Activated CD4-positive, CD25-positive, alpha-beta regulatory T cell treated with anti-CD3 and anti-CD28 coated beads, Interleukin-2, amount 50 U/mL, for 72 hours (primary cell): ENCODE results near the gene TBC1D10B.

Experiments used
- DNase-seq: peaks from one replicate; pipeline ENCODE4 v3.0.0; 2021

TBC1D10B gene

DNA sequence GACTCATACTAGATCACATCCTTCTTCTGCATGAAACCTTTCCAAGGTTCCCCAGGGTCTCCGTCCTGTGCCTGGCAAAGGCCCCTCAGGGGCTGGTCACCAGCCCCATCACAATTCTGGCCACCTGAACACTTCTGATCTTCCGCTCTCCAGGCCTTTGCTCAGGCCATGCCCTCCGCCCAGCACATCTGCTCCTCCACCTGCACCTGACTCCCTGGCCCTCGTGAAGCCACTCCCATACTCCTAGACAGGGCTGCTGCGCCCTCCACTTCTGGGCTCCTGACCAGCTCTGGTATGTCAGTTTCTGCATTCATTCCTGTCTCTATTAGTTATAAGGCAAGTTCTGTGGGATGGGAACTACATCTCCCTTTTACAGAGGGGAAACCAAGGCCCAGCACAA is 2.4 kb upstream of the TBC1D10B start:
- DNase-seq = no peak

DNA sequence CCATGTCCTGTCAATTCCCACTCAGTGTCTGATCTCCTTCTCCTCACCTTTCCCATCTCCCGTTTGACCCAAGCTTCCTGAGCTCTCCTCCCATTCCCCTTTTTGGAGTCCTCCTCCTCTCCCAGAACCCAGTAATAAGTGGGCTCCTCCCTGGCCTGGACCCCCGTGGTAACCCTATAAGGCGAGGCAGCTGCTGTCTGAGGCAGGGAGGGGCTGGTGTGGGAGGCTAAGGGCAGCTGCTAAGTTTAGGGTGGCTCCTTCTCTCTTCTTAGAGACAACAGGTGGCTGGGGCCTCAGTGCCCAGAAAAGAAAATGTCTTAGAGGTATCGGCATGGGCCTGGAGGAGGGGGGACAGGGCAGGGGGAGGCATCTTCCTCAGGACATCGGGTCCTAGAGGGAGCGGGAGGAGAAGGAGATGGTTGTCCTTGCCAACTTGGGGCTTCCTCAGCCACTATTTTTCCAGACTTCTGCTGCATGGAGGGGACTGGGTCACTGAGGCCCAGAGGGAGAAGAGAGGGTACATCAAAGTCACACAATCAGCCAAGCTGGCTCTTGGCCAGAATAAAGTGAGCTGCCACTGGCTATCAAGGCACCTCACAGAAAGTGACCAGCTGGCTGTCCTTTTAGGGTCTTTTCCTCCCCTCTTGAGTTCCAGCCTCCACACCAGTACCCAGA is 1.9 kb upstream of the TBC1D10B start:
- DNase-seq = no peak

DNA sequence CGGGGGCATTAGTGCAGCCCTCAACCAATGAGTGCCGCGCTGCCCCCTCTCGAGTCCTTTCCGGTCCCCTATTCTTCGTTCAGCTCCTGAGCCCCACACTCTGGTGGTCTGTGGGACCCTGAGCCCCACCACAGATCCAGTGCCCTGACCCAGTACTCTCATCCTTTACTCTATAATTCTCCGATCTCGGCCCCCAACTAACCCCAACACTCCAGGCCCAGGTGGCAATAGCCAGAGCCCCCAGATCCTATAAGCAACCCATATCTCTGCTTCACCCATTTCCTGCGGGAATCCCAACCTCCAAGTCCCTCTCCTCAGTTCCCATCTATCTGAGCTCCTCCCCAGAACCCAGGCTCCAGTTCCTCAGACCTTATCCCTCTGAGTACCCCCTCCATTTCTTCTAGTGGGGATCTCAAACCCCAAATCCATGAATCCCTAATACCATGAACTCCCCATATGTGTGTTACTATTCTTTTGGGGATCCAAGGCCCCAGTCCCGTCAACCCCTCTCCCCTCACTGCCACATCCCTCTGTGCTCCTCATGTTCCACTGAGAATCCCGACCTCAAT is 1.0 kb upstream of the TBC1D10B start:
- no peak for DNase-seq

DNA sequence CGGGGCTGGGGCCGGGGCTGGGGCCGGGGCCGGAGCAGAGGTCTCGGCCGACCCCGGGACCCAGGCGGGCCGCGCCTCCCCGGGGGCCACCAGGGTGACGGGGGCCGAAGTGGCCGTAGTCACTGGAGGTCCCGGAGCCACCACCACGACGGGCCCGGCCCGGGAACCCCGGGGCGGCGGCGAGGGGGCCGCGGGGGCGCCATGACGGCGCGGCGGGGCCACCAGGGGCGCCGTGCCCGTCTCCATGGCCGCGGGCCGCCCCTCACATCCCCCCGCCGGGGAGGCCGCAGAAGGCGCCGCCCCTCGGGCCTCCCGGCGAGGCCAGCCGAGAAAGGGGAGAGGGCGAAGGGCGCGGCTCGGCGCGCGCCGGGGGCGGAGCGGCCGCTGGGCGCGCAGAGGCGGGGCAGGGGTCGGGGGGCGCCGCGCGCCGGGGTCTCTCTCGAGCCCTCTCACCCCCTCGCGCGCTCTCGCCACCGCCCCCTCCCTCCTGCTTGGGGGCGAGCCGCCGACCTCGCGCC is 297 bp downstream of the TBC1D10B start:
- no peak for DNase-seq

DNA sequence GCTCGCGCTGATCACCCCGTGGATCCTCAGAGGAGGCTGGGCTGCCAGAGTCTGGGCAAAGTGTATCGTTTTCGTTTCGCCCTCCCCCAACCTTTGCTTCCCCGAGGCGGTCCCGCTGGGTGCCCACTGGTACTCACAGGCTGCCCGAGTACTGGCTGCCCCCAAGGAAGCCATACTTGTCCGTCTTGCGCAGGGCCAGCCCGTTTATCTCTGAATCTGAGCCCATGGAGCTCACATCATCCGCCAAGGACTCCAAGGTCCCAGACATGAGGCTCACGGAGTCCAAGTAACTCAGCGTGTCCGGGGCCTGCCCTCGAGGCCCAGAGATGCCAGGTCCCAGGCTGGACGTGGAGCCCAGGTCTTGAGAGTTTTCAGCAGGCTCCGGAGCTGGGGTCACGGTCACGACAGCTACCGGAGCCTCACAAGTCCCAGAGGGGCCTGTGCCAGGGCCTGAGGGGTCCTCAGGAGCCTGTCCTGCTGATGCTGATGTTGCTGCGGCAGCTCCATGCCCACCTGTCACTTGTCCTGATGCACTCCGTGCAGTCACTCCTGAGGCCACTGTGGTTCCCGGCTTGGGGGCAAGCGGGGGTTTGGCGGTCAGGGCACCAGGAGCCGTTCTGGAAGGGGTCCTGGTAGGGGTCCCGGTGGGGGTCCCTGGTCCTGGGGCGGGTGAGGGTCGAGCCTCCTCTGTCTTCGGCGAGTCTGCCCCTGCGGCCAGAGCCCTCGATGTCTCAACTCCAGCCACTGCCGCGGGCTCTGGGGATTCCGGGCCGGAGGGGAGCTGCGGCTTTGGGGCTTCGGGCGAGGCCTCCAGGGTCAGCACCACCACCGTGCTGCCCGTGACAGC is 980 bp downstream of the TBC1D10B start:
- DNase-seq = no peak

DNA sequence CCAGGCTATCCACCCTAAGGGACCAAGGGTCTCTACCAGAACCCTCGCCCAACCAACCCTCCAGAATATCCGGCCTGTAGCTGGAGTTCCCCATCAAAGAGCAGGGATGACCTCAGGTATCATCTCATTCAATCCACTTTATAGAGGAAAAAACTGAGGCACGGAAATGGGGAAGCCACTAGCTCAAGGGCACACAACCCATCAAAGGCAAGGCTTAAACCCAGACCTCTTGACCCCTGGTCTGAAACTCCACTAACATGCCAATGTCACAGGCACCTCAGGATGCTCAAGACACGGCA is 1.6 kb downstream of the TBC1D10B start:
- no peak for DNase-seq

GRCh38 chr16:30368122-30368791 is 2.0 kb downstream of the TBC1D10B start:
- DNase-seq = no peak

GRCh38 chr16:30367349-30368009 is 2.8 kb downstream of the TBC1D10B start:
- DNase-seq = no peak

DNA sequence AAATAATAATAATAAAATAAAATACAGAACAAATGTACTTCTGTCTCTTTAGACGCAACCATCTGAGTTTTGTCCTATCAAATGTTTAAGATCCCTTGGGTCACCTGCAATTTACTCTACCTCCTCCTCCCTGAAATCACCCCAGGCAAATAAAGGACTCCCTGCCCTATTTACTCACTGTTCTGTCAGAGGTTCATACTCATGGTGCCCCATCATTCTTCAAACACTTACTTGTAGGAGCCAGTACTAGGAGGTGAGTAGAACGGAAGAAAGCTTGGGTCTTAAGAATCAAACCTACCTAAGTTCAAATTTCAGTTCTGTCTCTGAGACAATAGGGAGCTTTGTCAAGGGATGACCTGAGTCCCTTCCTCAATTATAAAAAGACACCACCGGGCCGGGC is 3.8 kb downstream of the TBC1D10B start:
- no peak for DNase-seq

GRCh38 chr16:30365200-30365599 is 5.1 kb downstream of the TBC1D10B start:
- DNase-seq = no peak

GRCh38 chr16:30361180-30361579 is 9.1 kb downstream of the TBC1D10B start:
- no peak for DNase-seq

DNA sequence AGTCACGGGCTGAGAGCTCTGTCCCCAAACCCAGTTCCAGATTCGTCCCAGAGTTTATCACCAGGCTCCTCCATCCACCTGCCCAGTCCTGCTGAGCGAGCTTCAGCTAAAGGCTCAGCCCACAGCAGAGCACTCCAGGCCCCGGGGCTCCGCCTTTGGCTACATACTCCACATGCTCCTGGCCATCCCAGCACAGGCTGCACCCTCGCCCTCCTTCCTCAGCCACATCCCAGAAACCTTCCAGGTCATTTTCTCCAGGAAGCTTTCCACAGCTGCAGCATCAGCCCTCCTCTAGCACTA is 10.5 kb downstream of the TBC1D10B start:
- no peak for DNase-seq

DNA sequence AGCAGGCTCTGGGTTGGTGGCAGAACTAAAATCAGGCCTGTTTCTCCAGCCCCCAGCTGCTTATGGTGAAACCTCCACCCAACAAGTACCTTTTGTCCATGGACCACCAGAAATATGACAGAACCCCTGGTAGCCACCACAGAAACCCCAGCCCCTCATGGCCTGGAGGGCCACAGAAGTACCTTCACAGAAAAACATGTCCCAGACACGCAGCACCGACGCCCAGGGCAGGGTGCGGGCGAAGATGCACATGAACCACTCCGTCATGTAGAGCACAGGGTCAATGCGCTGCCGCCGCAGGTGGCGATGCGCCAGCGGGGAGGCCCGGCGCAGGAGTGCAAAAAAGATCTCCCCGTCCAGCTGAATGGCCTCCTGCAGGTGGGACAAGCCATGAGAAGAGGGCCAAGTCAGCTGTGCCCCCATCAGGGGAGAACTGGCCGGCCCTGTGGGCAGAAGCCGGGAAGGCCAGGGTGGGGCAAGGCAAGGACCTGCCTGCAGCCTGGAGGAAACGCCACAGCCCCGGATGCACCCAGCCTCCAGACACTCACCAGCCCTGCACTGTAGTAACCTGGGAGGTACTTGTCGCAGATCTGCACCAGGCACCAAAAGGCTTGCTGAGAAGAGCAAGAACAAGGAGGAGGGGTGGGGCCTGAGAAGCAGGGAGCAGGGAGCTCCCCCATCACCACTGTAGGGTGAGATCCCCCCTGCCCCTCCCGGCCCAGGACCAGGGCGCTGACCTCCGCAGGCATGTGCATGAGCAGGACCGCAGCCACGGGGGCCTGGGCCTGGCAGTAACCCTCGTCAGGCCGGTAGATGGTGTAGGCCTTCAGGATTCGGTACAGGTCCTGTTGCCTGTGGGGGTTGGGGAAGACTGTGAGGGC is 11.1 kb downstream of the TBC1D10B start:
- no peak for DNase-seq

- no peak for DNase-seq
Measured at GRCh38 chr16:30358577-30358936, 11.7 kb downstream of the TBC1D10B start.

- DNase-seq = no peak
Measured at GRCh38 chr16:30357715-30358576, 12.3 kb downstream of the TBC1D10B start.

DNA sequence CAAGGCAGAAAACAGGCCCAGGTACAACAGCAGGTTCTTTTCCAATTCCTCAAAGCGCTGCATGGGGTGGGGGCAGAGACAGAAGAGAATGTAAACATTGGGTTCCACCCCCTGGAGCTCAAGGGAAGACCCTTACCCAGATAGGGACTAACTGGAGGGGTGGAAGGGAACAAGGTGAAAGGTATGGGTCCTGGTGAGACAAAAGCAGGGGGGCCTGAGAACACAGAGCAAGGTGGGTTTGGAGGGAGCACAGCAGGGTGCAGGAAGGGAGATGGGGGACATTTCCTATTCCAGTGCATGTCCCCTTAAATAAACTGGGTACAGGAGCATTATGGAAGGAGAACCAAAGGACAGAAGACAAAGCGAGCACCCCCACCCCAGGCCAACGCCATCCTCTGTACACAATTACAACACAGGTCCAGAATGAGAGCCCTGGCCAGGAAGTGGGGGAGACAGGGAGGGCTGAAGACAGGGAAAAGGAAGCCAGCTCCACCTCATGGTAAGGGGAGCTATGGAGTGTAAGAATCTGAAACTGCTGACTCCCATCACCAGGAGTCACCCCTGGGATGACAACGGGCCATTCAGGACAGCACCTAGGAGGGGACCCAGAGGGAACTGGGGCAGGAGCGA is 13.1 kb downstream of the TBC1D10B start:
- no peak for DNase-seq

DNA sequence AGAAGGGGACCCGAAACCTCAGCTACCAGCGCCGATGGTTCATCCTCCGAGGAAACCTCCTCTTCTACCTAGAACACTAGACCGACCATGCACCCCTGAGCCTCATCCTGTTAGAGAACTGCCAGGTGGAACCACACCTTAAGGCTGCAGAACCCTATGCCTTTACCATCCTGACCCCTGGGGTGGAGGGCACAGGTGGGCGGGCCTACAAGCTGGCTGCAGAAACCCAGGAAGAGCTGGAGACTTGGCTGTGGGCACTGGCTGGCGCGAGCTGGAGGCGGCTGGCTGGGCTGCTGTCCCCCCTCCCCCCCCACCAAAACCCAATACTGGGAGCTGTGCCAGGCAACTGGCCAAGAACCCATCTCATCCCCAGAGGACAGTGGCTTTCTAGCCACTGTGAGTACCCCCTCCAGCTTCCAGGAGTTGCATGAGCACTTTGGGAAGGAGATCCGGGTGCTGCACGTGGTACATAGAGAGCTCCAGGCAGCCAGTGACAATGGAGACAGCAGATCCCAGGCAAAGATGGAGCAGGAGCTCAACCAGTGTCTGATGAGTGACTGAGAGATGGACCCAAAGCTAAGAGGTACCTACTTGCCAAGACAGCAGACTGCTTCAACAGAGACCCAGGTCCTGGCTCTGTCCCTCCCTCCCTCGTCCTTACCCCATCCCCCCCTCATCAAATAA is 13.8 kb downstream of the TBC1D10B start:
- no peak for DNase-seq

DNA sequence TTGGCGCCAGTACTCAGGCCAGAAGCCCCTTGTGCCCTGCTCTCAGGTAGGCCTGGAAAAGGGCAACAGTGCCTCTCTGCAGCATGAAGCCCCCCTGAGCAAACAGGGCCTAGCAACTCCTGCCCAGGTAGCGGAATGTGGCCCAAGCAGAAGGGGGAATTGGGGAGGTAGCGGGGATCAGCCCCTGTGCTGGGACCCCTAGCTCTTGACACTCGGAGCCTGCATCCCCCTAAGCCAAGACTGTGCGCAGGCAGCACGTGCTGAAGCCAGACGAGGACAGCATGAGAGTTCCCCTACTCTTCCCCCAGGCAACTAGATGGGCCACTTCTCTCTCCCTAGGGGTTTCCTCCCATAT is 14.4 kb downstream of the TBC1D10B start:
- no peak for DNase-seq

- DNase-seq = peak; percentile 85
Measured at GRCh38 chr16:30355144-30355953, 14.9 kb downstream of the TBC1D10B start, which contains the start of gene CD2BP2. TSS of gene CD2BP2 (minus strand) at chr16:30355308. CDS start at chr16:30354681, 627 bp downstream.
